Stimulated activated CD8-positive, alpha-beta memory T cell treated with anti-CD3 and anti-CD28 coated beads, Interleukin-12 subunit alpha, Interleukin-12 subunit beta, amount 100 ng/mL, for 24 hours (primary cell): Measurements from ENCODE around the gene CNTNAP2.

Experiments used
- DNase-seq: peaks from one replicate; pipeline ENCODE4 v3.0.0-alpha.2; 2020; ENCODE audit errors: extremely low read depth

Gene CNTNAP2

DNA sequence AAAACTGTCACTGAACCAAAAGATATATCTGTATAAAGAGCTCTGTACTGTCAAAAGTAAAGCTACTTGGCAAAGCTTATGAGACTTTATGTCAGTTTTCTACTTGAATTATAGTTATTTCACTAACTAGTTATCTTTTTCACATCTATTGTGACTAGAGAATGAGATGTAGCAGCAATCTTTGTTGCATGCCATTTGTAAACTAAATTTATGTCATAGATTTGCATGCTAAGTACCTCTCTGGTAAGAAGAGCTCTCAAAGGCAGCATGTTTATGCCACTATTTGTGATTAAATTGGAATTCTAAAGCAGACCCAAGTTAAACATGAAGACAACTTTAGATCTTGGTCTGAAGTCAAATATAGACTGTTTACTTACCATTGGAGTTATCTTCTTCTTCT is 300.6 kb downstream of the CNTNAP2 start:
- no peak for DNase-seq

DNA sequence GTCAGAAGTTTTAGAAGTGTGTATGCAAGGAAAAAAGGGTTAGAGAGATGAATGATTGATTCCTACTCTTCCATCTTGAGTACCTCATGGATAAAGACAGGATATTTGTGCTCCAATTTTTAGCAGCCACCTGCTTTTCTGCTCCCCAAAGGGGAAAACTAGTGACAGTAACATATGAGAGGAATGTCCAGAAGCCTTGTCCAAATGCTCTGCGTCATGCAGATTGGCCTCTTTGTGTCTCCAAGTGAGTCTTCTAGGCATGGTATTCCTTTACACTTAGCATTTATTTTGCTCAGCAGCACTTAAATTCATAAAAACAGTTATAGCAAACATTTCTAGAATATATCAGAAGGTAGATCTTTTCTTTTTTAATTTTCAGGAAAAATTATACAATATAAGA is 306.8 kb downstream of the CNTNAP2 start:
- no peak for DNase-seq

GRCh38 chr7:146424084-146424483 is 307.5 kb downstream of the CNTNAP2 start:
- DNase-seq: no peak

- DNase-seq: no peak
These were observed 316.9 kb downstream of the CNTNAP2 start for GRCh38 chr7:146433501-146433900.

DNA sequence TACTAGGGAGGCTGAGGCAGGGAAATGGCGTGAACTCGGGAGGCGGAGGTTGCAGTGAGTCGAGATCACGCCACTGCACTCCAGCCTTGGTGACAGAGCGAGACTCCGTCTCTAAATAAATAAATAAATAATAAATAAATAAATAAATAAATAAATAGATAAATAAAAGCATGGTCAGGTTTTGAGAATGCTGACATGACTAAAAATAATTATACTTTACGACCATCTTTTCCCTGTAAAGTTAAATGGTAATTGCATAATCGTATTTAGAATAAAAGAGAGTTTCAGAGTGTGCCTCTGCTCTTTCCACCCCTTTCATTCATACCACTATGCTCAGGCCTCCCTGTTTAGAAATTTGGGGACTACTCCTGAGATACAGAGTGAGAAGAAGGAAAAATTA is 326.5 kb downstream of the CNTNAP2 start:
- no peak for DNase-seq

- no peak for DNase-seq
These were observed 333.0 kb downstream of the CNTNAP2 start for GRCh38 chr7:146449625-146450024.

- DNase-seq: no peak
These were observed 338.6 kb downstream of the CNTNAP2 start for GRCh38 chr7:146455091-146455655.

DNA sequence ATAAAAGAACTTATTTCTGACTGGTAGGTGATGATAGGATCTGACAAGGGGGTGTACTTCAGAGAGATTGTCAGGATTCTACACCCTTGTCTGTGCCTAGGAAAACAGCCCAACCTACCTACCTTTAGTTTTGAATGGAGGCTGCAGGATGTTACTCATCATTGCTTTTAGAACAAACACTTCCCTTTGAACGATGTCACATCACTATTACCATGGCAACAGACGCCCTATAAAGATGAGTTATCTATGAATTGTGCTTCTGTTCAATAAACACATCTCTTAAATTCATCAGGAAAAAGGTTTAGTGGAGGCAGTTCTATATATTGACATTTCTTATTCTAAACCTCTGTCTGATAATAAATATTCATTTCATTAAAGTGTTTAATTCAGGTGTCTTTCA is 362.4 kb downstream of the CNTNAP2 start:
- no peak for DNase-seq

DNA sequence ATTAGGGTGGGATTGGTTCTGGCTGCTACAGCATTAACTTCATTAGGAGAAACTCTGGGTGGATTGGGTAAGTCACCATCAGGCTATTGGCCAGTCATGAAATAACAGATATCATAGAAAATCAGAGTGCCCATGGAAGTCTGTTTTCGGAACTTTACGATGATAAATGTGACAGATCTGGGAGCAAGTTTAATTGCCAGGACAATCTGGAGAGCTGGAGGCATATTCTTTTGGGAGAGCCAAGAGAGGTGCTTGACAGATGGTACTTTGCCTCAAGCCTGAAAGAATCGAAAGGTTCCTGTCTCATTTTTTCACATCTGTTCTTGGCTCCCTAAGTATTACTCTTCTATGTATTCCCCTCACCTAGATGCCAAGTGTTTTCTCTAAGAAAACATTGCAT is 369.9 kb downstream of the CNTNAP2 start:
- no peak for DNase-seq

GRCh38 chr7:146492017-146492416 is 375.4 kb downstream of the CNTNAP2 start:
- no peak for DNase-seq

DNA sequence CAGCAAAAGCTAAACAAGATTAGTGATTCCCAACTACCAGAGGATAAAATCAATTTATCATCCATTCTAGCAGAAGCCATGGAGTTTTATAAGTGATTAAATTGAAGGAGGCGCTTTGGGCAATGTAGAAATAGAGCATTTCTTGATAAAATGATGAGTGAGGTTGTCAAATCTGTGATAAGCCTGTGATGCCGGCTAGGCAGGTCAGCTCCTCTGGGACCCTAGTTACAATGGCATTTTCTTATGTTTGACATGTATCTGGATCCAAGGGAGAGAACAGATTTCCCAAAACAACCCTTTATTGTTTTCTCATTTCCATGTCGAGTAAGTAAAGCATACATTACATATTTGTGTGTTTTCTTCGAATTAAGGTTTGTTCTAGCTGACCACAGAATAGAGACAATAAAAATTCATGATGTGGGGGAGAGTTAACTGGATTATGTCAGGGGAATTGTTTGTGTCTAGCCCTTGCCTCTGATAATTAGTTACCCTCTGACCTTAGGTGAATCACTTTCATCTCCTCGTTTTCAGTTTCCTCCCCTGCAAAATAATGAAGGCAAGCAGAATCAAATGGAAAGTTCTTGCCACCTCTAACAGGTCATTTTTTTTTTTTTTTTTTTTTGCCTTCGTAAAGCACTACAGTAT is 378.5 kb downstream of the CNTNAP2 start:
- no peak for DNase-seq

DNA sequence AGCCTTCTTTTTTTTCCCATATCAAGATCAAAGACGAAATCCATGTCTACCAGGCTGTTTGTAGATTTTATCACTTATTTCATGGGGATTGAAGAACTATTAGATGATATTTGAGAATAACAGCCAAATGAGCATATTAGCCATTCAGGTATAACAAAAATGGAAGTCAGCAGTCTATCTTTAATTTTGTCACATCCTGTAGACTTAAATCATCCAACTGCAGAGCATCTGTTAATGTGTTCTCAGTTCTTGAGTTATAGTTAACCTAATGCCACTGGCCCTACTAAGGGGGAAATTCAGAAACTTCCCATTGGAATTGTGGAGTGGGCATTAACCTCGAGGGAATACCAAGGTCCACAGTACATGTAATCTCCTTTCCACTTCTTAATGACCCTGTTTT is 380.1 kb downstream of the CNTNAP2 start:
- no peak for DNase-seq

- no peak for DNase-seq
These were observed 383.4 kb downstream of the CNTNAP2 start for GRCh38 chr7:146499970-146500369.

DNA sequence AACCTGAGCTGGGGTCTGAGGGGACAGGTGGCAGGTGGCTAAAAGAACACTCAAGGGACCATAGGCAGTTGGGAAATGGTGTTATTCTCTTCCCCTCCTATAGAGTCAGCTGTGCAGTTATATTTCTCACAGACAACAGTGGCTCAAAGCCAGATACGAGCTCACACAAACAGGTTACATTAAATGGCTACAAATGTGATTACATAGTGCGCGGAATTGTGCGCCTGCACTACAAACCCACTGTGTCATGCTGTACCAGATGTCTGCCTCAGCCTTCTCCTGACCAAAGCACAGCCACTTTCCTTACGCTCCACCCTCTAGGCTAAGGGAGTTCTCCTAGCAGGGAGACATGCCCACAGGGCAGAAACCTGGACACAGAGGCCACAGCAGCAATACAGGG is 387.2 kb downstream of the CNTNAP2 start:
- no peak for DNase-seq

- DNase-seq: no peak
These were observed 393.6 kb downstream of the CNTNAP2 start for GRCh38 chr7:146510088-146510680.

DNA sequence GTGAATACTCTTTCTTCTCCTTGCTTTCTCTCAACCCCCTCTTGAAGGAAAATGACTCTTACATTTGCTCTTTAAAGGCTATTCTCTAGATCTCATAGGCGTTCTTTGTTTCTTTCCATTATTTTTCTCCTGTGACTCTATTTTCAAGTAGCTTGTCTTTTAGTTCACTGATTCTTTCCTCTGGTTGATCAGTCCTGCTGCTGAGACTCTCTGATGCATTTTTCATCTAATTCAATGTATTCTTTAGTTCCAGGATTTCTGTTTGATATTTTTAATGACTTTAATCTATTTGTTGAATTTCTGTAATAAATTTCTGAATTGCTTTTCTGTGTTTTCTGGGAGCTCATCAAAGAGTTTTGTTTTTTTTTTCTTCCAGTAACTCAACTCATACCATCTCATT is 397.7 kb downstream of the CNTNAP2 start:
- no peak for DNase-seq

DNA sequence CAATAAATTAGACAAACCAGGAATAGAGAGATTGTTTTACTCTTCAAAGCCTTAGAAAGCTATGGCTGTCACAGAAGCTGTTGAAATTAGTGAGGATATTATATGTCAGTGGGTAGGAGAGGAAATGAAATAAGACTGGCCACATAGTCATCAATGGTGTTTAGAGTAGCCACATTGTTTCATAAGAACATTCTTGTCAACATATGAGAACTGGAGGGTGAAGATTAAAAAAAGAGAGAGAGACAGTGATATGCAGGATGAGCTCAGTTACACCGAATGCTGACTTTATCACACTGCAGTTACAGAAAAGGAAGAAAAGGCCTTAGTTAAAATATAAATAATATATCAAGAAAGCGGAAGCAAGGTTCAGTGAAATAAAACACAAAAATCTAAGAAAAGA is 412.0 kb downstream of the CNTNAP2 start:
- no peak for DNase-seq

DNA sequence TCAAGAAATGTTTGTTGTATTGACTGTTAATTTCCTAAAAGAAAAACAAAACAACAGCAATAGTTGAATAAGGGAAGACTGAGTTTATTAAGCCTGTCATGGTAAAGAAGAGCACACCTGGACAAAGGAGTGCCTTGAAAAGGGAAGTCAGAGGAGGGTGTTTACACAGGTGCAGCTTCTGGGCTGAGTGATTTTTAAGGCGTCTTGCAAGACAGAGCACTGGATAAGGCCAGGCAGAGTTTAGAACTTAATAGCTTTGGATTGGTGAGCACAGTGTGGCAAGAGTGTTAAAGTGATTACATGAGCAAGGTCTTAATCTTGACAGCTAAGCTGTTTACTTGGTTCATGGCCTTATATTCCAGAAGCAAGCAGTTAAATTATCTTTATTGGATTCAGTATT is 423.2 kb downstream of the CNTNAP2 start:
- DNase-seq: no peak

DNA sequence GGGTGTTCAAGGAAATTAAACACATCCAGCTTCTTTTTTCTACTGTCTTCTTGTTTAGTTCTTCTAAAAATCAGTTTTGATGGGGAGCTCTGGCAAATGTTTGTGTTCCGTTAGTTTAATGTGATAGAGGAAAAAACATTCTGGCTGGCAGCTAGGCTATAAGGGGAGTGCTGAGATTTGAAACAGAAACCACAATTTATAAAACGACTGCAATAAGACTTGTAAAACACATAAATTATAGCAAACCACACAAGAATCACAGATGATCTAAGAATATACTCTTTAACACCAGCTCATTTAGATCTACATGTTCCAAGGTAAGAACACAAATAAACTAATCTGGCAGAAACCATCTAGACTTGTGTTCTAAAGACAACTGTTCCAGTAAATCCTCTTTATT is 425.5 kb downstream of the CNTNAP2 start:
- no peak for DNase-seq

GRCh38 chr7:146544748-146545147 is 428.1 kb downstream of the CNTNAP2 start:
- no peak for DNase-seq

DNA sequence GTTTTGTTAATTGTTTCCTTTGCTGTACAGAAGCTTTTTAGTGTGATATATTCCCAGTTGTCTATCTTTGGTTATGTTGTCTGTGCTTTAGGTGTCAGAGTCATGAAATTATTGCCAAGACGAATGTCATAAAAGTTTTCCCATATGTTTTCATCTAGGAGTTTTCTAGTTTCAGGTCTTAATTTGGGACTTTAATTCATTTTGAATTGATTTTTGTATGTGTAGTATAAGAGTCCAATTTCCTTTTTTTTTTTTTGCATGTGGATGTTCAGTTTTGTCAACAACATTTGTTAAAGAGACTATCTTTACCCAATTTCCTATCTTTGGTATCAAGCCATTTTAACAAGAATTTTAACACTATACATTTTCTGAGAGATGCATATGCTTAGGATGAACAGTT is 432.2 kb downstream of the CNTNAP2 start:
- DNase-seq: no peak

DNA sequence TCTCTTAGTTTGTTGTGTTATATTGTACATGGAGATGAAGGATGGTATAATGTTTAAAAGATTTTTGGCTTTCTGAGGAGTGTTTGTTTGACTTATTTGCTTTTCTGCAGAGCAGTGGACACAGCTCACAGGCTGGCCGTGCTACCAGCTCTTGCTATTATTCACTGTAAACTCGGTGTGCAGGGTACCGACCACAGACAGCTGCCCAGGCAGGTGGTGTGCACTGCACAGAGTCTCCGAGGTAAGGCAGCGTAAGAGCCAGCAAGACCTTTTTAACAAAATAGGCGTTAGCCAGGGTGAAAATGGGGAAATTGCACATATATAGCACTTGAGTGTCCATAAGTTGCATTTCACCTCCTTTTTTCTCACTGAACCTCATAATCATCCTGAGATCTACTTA is 438.0 kb downstream of the CNTNAP2 start:
- no peak for DNase-seq

GRCh38 chr7:146557971-146558469 is 441.4 kb downstream of the CNTNAP2 start:
- DNase-seq: no peak

GRCh38 chr7:146565872-146566271 is 449.3 kb downstream of the CNTNAP2 start:
- no peak for DNase-seq
